ENCODE data around the gene CARD19. TPM values are rescaled to one million over a fixed set of nuclear protein-coding genes. Genes with fewer than 3 reads are reported as not detected.
A peak's percentile ranks its signal among the peaks of the same experiment; 100 is the strongest.

Gene CARD19
- total and polyA plus RNA-seq, 9 of the 15 experiments (the other 6 are each of a cell fraction or from before 2014, with no cell fraction given): 0.90 to 34.9 (median 14.6) TPM

GRCh38 chr9:93159601-93160471, 63.8 kb downstream of the CARD19 start (continued):
- no peak for TF ChIP-seq MIER1 (IDR thresholded peaks at IDR 0.05; ENCODE audit: low read depth)
- 0 out of 2 replicates have a peak, but pooled peaks have one; percentile 33 for TF ChIP-seq BHLHE40 (IDR thresholded peaks at IDR 0.05; ENCODE audit: low read length)
- TF ChIP-seq SAFB (IDR thresholded peaks at IDR 0.05; ENCODE audit: borderline replicate concordance, low read depth, low read length): no peak
- no peak for TF ChIP-seq SUPT5H (IDR thresholded peaks at IDR 0.05)
- TF ChIP-seq LARP7 (IDR thresholded peaks at IDR 0.05): no peak
- no peak for TF ChIP-seq TAF9B (IDR thresholded peaks at IDR 0.05; ENCODE audit: partially characterized antibody)
- TF ChIP-seq XRCC5 (IDR thresholded peaks at IDR 0.05; ENCODE audit: low read depth, low read length): 0 out of 2 replicates have a peak, but pooled peaks have one; percentile 65
- TF ChIP-seq ATF2 (CRISPR knock-in tag; IDR thresholded peaks at IDR 0.05): no peak
- TF ChIP-seq ATF7 (IDR thresholded peaks at IDR 0.05): no peak
- TF ChIP-seq ZNF212 (CRISPR knock-in tag; IDR thresholded peaks at IDR 0.05): no peak
- TF ChIP-seq ZNF280A (IDR thresholded peaks at IDR 0.05; ENCODE audit: low read depth, partially characterized antibody): no peak
- TF ChIP-seq ZNF232 (CRISPR knock-in tag; IDR thresholded peaks at IDR 0.05): no peak
- no peak for TF ChIP-seq ZNF253 (CRISPR knock-in tag; conservative IDR thresholded peaks at IDR 0.05)
- no peak for TF ChIP-seq HMG20B (CRISPR knock-in tag; IDR thresholded peaks at IDR 0.05)
- TF ChIP-seq CTBP1 (IDR thresholded peaks at IDR 0.05; ENCODE audit: borderline replicate concordance): peak; percentile 59
- no peak for TF ChIP-seq NCOR1 (IDR thresholded peaks at IDR 0.05)
- no peak for TF ChIP-seq ZNF764 (CRISPR knock-in tag; IDR thresholded peaks at IDR 0.05; ENCODE audit: low read depth)
- TF ChIP-seq FIP1L1 (IDR thresholded peaks at IDR 0.05; ENCODE audit: low read depth, low read length, poor library complexity, severe bottlenecking): no peak
- TF ChIP-seq NUFIP1 (IDR thresholded peaks at IDR 0.05; ENCODE audit: partially characterized antibody): no peak
- TF ChIP-seq E2F3 (CRISPR knock-in tag; IDR thresholded peaks at IDR 0.05): no peak
- no peak for TF ChIP-seq FOSL1 (tag; conservative IDR thresholded peaks at IDR 0.05)
- TF ChIP-seq UBTF (IDR thresholded peaks at IDR 0.05; ENCODE audit: borderline replicate concordance in 1 of 2, low read depth in 2 of 2, low read length in 2 of 2): 0 out of 4 replicates have a peak, but pooled peaks of 1 of the 2 experiments have one; percentile 54
- no peak for TF ChIP-seq HOMEZ (CRISPR knock-in tag; IDR thresholded peaks at IDR 0.05)

Data from K562 (cell line).